NCI-H2029 (cell line): Measurements from ENCODE around the gene COLGALT1.

Source experiments
- DNase-seq: peaks from one replicate; lab custom pipeline; 2025; lab: John Stamatoyannopoulos, UW

Gene COLGALT1

GRCh38 chr19:17623224-17623935 is 67.9 kb downstream of the COLGALT1 start:
- no peak for DNase-seq

GRCh38 chr19:17624314-17624991 is 69.0 kb downstream of the COLGALT1 start:
- DNase-seq, result no peak

- DNase-seq, result no peak
Measured at GRCh38 chr19:17625043-17625442, 69.6 kb downstream of the COLGALT1 start.

- DNase-seq, result no peak
Measured at GRCh38 chr19:17625980-17626379, 70.5 kb downstream of the COLGALT1 start.

- DNase-seq, result no peak
Measured at GRCh38 chr19:17626456-17627015, 71.1 kb downstream of the COLGALT1 start.

- no peak for DNase-seq
Measured at GRCh38 chr19:17627161-17627560, 71.7 kb downstream of the COLGALT1 start.

- DNase-seq, result no peak
Measured at GRCh38 chr19:17627921-17628320, 72.5 kb downstream of the COLGALT1 start.

GRCh38 chr19:17629760-17630159 is 74.3 kb downstream of the COLGALT1 start:
- DNase-seq, result no peak

GRCh38 chr19:17632577-17632976 is 77.1 kb downstream of the COLGALT1 start:
- DNase-seq, result no peak
